SK-N-SH (cell line): ENCODE results near the gene ASAH2B. TPM values are rescaled to one million over a fixed set of nuclear protein-coding genes. Genes with fewer than 3 reads are reported as not detected.
"Not testable (repeated sequence)": the region's sequence is repeated elsewhere in the genome, so short reads cannot be mapped to it uniquely, and the experiment has no call there.

ENCODE experiments used
- CTCF ChIA-PET: fragments of 300-600, 350-600 bp; formaldehyde crosslinking; extraction: SDS; loops from one replicate; lab custom pipeline; 2021; lab: Yijun Ruan, JAX
- POLR2A ChIA-PET: fragments of 350-600 bp; sonication (Branson Sonifier 250); formaldehyde crosslinking; extraction: SDS; loops from one replicate; lab custom pipeline; 2020; ENCODE audit warnings: antibody characterized with exemption, inconsistent platforms; lab: Yijun Ruan, JAX
- DNase-seq: peaks from one replicate; pipeline ENCODE4 v3.0.0; 2012
- H2AFZ ChIP-seq: fragments of 200-600 bp; sonication (generic); 2 replicates; pipeline ENCODE4 v1.8.1; 2016; ENCODE audit warnings: antibody characterized with exemption, mild to moderate bottlenecking, low read depth
- H3F3A ChIP-seq: fragments of 200-600 bp; sonication (generic); replicated peaks from 2 replicates; pipeline ENCODE3; 2016; ENCODE audit warnings: antibody characterized with exemption, mild to moderate bottlenecking; ENCODE audit not compliant: insufficient read depth
- H3K27ac ChIP-seq, 2 experiments: fragments of 200-500 bp in 1 of 2; fragments of 200-600 bp in 1 of 2; sonication (Bioruptor generic) in 1 of 2; sonication (generic), shearing (Covaris generic) in 1 of 2; 2 replicates each; pipeline versions ENCODE4 v1.5.1 to v1.6.1; 2014 to 2016; ENCODE audit warnings: low read depth in 2 of 2, inconsistent platforms in 1 of 2, low read length in 1 of 2, mild to moderate bottlenecking in 1 of 2, mixed read lengths in 1 of 2
- H3K27me3 ChIP-seq: fragments of 200-600 bp; sonication (generic), shearing (Covaris generic); 2 replicates; pipeline ENCODE4 v1.6.1; 2016; ENCODE audit warnings: mixed run types; ENCODE audit not compliant: insufficient read depth
- H3K36me3 ChIP-seq, 2 experiments: fragments of 200-500 bp in 1 of 2; fragments of 200-600 bp in 1 of 2; sonication (Bioruptor generic) in 1 of 2; sonication (generic) in 1 of 2; replicated peaks in 1 of 2; 2 replicates each; pipeline versions ENCODE3 to v1.5.1; 2014 to 2016; ENCODE audit warnings: low read length in 1 of 2, mild to moderate bottlenecking in 1 of 2; ENCODE audit not compliant: insufficient read depth in 2 of 2, control insufficient read depth in 1 of 2
- H3K4me1 ChIP-seq, 2 experiments: fragments of 200-500 bp in 1 of 2; fragments of 200-600 bp in 1 of 2; sonication (Bioruptor generic) in 1 of 2; sonication (generic), shearing (Covaris generic) in 1 of 2; 2 replicates each; pipeline versions ENCODE4 v1.5.1 to v1.6.1; 2014 to 2016; ENCODE audit warnings: low read depth in 1 of 2, low read length in 1 of 2, mixed run types in 1 of 2; ENCODE audit not compliant: insufficient read depth in 2 of 2, control insufficient read depth in 1 of 2
- H3K4me2 ChIP-seq: fragments of 200-600 bp; sonication (generic), shearing (Covaris generic); 2 replicates; pipeline ENCODE4 v1.6.1; 2017; ENCODE audit warnings: mixed run types
- H3K4me3 ChIP-seq, 2 experiments: fragments of 200-500 bp in 1 of 2; fragments of 200-600 bp in 1 of 2; sonication (Bioruptor generic) in 1 of 2; sonication (generic), shearing (Covaris generic) in 1 of 2; 2 replicates each; pipeline versions ENCODE4 v1.5.1 to v1.8.1; 2014 to 2016; ENCODE audit warnings: low read depth in 2 of 2, inconsistent platforms in 1 of 2, low read length in 1 of 2, mild to moderate bottlenecking in 1 of 2, mixed read lengths in 1 of 2, moderate library complexity in 1 of 2
- H3K79me2 ChIP-seq: fragments of 200-600 bp; sonication (generic); 2 replicates; pipeline ENCODE4 v1.8.1; 2017; ENCODE audit warnings: mild to moderate bottlenecking; ENCODE audit not compliant: insufficient read depth
- H3K9ac ChIP-seq: fragments of 200-600 bp; sonication (generic); 2 replicates; pipeline ENCODE4 v1.6.1; 2017; ENCODE audit warnings: mixed run types
- H3K9me2 ChIP-seq: fragments of 200-600 bp; sonication (generic); 2 replicates; pipeline ENCODE4 v1.6.1; 2017; ENCODE audit warnings: mixed run types
- H3K9me3 ChIP-seq: fragments of 200-600 bp; sonication (generic); 2 replicates; pipeline ENCODE4 v1.6.1; 2017; ENCODE audit warnings: mixed run types, mild to moderate bottlenecking, moderate library complexity
- H4K20me1 ChIP-seq: fragments of 200-600 bp; sonication (generic); 2 replicates; pipeline ENCODE4 v1.6.1; 2017; ENCODE audit warnings: mild to moderate bottlenecking, mixed run types; ENCODE audit not compliant: insufficient read depth
- CTCF ChIP-seq: fragments of 200-600 bp; sonication (generic); IDR thresholded peaks from 2 replicates; pipeline ENCODE4 v1.6.1; 2017; ENCODE audit warnings: antibody characterized with exemption, mild to moderate bottlenecking, moderate library complexity
- RAD21 ChIP-seq: IDR thresholded peaks from 2 replicates; pipeline ENCODE4 v1.6.1; 2012; ENCODE audit warnings: mild to moderate bottlenecking, low read length
- WGBS: methylation state at CpG from one replicate; pipeline ENCODE4 v1.1.6; 2017; ENCODE audit warnings: low lambda C conversion rate; 5-methylcytosine and 5-hydroxymethylcytosine counted together
- polyA plus RNA-seq, 3 experiments: library from polyadenylated mRNA; depleted of rRNA; stranded (reverse); fragments of >200 nt; gene quantifications; 2 replicates each; pipeline ENCODE4 v1.2.3, GENCODE V29; 2012

ASAH2B gene
- polyA plus RNA-seq, 1 of the 3 experiments (the other 2 are of a cell fraction): 5.5 TPM

GRCh38 chr10:50774868-50775267 lies 35.1 kb downstream of the ASAH2B start:
- H4K20me1 ChIP-seq, H3F3A ChIP-seq, H3K4me2 ChIP-seq, POLR2A ChIA-PET, DNase-seq, H3K9me3 ChIP-seq, CTCF ChIA-PET, H3K27me3 ChIP-seq: not testable (repeated sequence)
- 47% methylated on average over 2 of the region's 2 CpGs for WGBS
- TF ChIP-seq CTCF (peak; percentile 31), RAD21 (peak; percentile 20; the same call in 1 of the 2 replicates)
- TF ChIP-seq, all 33 proteins: peak for 2; not testable (repeated sequence) for 31
- H2AFZ ChIP-seq, H3K79me2 ChIP-seq, H3K9me2 ChIP-seq, H3K36me3 ChIP-seq, H3K9ac ChIP-seq, H3K4me3 ChIP-seq, H3K27ac ChIP-seq, H3K4me1 ChIP-seq: not testable (repeated sequence)

DNA sequence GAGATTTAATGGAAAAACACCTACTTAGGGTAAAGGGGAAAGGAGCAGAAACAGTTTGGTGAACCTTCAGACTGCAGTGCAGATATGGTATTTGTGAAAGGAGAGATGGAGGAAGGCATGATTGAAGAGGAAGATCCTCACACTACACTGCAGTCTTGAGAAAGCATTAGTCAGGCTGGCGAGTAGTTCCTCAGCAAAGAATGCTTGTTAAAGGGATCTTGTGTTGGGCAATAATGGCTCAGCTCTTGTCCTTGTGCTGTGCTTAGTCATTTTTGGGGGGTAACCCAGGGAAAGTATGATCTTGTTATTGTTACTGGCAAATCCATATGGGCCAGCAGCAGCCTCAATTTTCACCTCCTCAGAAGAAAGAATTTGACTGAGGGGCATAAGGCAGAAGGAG lies 40.3 kb downstream of the ASAH2B start:
- 18% methylated on average over 1 of the region's 1 CpG for WGBS
- CTCF ChIA-PET: not testable (repeated sequence)

DNA sequence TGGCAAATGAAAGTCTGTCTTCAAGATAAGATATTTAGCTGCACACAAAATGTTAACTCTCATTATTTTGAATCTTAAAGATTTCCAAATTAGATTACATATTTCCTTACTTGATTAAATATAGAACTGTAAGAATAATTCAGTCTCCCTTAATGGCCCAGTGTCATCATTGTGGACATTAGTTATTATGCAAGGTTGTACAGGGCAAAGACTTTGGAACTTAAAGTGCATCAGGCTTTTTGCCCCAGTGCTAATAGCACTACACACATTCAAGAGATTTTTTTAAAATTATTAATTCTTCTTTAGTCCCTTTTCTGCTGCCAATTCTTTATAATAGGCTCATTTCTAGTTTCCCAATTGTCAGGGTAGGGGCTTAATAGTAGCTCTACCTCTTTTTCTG lies 42.3 kb downstream of the ASAH2B start:
- H3K9ac ChIP-seq, H3K27ac ChIP-seq, POLR2A ChIA-PET, H3K9me2 ChIP-seq, H2AFZ ChIP-seq, H4K20me1 ChIP-seq, H3K27me3 ChIP-seq, H3K4me1 ChIP-seq, H3K4me2 ChIP-seq, H3K4me3 ChIP-seq, H3K9me3 ChIP-seq, CTCF ChIA-PET, H3K79me2 ChIP-seq, DNase-seq, H3K36me3 ChIP-seq, H3F3A ChIP-seq: not testable (repeated sequence)

More for the DNA sequence above, 40.3 kb downstream of the ASAH2B start:
- H3K27me3 ChIP-seq, H3K4me2 ChIP-seq, H3K27ac ChIP-seq, H3K9me2 ChIP-seq, H3K9ac ChIP-seq, H3K4me1 ChIP-seq, H2AFZ ChIP-seq, H3K79me2 ChIP-seq, POLR2A ChIA-PET, DNase-seq, H3F3A ChIP-seq, H3K9me3 ChIP-seq, H3K36me3 ChIP-seq, H4K20me1 ChIP-seq, H3K4me3 ChIP-seq: not testable (repeated sequence)

GRCh38 chr10:50787962-50788361 lies 48.2 kb downstream of the ASAH2B start:
- H3K27me3 ChIP-seq, H3K4me3 ChIP-seq, H3F3A ChIP-seq, DNase-seq, H3K27ac ChIP-seq, H3K9ac ChIP-seq, H3K36me3 ChIP-seq, H3K79me2 ChIP-seq, H3K9me2 ChIP-seq, H3K4me2 ChIP-seq, H2AFZ ChIP-seq, H4K20me1 ChIP-seq, H3K4me1 ChIP-seq, H3K9me3 ChIP-seq, POLR2A ChIA-PET: not testable (repeated sequence)
- CTCF ChIA-PET: interaction anchor here (0.9 to 2.5 kb wide), 4 partner anchors 11 to 1428 kb away, joined by 3 to 11 read pairs (median 6); no protein-coding TSS in a partner anchor
- WGBS: 5% methylated on average over 3 of the region's 5 CpGs
